Choroid plexus epithelial cell (primary cell): ENCODE measurements around the gene ZDHHC19.
A peak's percentile ranks its signal among the peaks of the same experiment; 100 is the strongest.
"Not testable (repeated sequence)": the region's sequence is repeated elsewhere in the genome, so short reads cannot be mapped to it uniquely, and the experiment has no call there.

Source experiments
- DNase-seq: peaks from one replicate; pipeline ENCODE4 v3.0.0-alpha.2; 2010; ENCODE audit warnings: low read depth
- H3K4me3 ChIP-seq: 2 replicates; pipeline ENCODE4 v1.5.1; 2011; ENCODE audit warnings: low read depth, mild to moderate bottlenecking, control low read depth, low read length, moderate library complexity
- CTCF ChIP-seq: conservative IDR thresholded peaks from 2 replicates; pipeline ENCODE4 v1.5.1; 2011; ENCODE audit warnings: low read depth, mild to moderate bottlenecking, control low read depth, inconsistent platforms, low read length, moderate library complexity

ZDHHC19 gene

DNA sequence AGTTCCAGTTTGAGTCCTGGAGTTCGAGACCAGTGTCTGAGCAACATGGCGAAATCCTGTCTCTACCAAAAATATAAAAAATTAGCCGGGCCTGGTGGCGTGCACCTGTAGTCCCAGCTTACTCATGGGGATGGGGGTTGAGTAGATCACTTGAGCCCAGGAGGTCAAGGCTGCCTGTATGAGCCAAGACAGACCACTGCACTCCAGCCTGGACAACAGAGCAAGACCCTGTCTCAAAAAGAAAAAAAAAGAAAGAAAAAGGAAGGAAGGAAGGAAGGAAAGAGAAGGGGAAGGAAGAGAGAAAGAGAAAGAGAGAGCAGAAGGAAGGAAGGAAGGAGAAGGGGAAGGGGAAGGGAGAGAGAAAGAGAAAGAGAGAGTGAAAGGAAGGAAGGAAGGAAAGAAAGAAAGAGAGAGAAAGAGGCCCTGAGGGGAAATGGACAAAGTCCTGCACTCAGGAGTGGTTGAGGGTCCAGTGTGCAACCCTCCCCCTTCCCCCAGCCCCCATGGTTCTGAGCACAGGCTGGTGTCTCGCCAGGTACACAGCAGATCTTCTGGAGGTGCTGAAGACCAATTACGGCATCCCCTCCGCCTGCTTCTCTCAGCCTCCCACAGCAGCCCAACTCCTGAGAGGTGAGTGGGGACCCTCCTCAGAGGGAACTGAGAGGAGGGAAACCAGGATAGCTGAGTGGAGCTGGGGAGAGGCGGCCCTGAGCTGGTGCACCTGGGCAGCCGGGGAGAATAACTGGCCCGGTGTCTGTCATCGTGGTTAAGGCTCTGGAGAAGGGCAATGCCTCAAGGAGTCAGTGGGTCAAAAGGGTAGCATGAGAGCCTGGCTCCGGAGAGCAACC is 6.3 kb upstream of the ZDHHC19 start:
- DNase-seq = no peak
- H3K4me3 ChIP-seq = no peak overlapping the region
- no peak for TF ChIP-seq CTCF

GRCh38 chr3:196216681-196217211 is 5.5 kb upstream of the ZDHHC19 start:
- no peak for DNase-seq
- H3K4me3 ChIP-seq = no peak overlapping the region
- no peak for TF ChIP-seq CTCF

GRCh38 chr3:196216089-196216564 is 4.9 kb upstream of the ZDHHC19 start, which contains the start of gene SLC51A:
SLC51A (plus strand) TSS chr3:196216534; CDS start chr3:196216713, 179 bp downstream.
- no peak for DNase-seq
- no peak within 1 kb of the TSS for H3K4me3 ChIP-seq
- no peak for TF ChIP-seq CTCF

GRCh38 chr3:196215493-196216020 is 4.4 kb upstream of the ZDHHC19 start:
- TF ChIP-seq CTCF = no peak
- no peak overlapping the region for H3K4me3 ChIP-seq
- DNase-seq = no peak

DNA sequence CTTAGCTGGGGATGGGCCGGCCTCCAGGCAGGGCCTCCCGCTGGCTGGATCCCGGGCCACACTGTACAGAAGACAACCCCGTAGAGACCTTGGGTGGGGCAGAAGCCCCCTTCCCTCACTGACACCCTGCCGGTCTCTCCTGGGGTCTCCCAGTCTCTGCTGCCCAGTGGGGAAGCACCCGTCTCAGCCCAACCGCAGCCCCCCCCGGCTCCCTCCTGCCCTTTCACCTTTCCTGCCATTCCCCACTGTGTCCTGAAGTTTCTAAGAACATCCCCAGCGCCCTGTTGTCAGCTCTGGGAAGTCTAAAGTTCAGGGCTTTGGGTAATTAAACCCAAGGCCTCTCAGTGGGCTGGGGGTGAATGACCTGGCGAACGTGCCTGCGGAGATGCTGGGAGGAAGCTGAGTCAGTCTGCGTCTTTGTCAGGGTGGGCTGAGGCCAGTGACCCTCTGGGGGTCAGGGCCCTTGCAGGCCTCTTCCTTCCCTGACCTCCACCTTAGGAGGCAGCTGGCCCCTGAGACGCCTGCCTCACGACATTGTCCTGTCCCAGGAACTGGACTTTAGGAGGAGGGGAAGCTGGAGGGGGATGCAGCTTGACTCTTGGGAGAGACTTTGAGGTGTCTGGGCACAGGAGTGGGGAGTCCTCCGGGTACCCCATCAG is 3.7 kb upstream of the ZDHHC19 start:
- H3K4me3 ChIP-seq = no peak overlapping the region
- DNase-seq = peak; percentile 21
- TF ChIP-seq CTCF = no peak

DNA sequence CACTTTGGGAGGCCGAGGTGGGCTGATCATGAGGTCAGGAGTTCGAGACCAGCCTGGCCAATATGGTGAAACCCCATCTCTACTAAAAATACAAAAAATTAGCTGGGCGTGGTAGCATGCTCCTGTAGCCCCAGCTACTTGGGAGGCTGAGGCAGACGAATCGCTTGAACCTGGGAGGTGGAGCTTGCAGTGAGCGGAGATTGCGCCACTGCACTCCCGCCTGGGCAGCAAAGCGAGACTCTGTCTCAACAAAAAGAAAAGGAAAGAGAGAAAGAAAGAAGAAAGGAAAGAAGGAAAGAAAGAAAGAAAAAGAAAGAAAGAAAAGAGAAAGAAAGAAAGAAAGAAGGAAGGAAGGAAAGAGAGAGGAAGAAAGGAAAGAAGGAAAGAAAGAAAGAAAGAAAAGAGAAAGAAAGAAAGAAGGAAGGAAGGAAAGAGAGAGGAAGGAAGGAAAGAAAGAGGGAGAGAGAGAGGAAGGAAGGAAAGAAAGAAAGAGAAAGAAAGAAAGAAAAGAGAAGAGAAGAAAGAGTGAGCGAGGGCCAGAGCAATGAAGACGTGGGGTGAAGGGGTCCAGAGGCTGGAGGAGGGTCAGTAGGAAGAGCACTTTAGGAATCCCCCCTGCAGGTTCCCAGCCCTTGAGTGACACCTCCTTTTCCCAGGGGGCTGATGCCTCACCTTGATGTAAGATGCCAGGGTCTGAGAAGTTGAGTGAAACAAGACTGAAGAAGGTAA is 1.1 kb downstream of the ZDHHC19 start:
- not testable (repeated sequence) for H3K4me3 ChIP-seq, DNase-seq
